Neural crest cell (in vitro differentiated cells): ENCODE results near the gene PEPD. TPM values are rescaled to one million over a fixed set of nuclear protein-coding genes. Genes with fewer than 3 reads are reported as not detected.

Source experiments
- DNase-seq: peaks from one replicate; pipeline ENCODE4 v3.0.0; 2021; ENCODE audit warnings: low read depth, mixed read lengths, low spot score
- H3K27ac Mint-ChIP-seq: one replicate; pipeline ENCODE4 v1.8.0; 2021; ENCODE audit warnings: mild to moderate bottlenecking, mixed read lengths; ENCODE audit not compliant: unreplicated experiment
- H3K27me3 Mint-ChIP-seq: 2 replicates; pipeline ENCODE4 v1.8.0; 2021; ENCODE audit warnings: low read depth, mild to moderate bottlenecking, mixed read lengths
- H3K36me3 Mint-ChIP-seq: 2 replicates; pipeline ENCODE4 v1.8.0; 2021; ENCODE audit warnings: low read depth, mild to moderate bottlenecking, mixed read lengths
- H3K4me1 Mint-ChIP-seq: 2 replicates; pipeline ENCODE4 v1.8.0; 2021; ENCODE audit warnings: mixed read lengths
- H3K4me3 Mint-ChIP-seq: one replicate; pipeline ENCODE4 v1.8.0; 2021; ENCODE audit warnings: mild to moderate bottlenecking, mixed read lengths
- H3K9me3 Mint-ChIP-seq: 2 replicates; pipeline ENCODE4 v1.8.0; 2021; ENCODE audit warnings: mixed read lengths
- CTCF ChIP-seq: fragments of 200-600 bp; sonication (generic); conservative IDR thresholded peaks from 2 replicates; pipeline ENCODE4 v1.5.0; 2021; ENCODE audit warnings: antibody characterized with exemption, mild to moderate bottlenecking
- total RNA-seq: library from RNA; stranded (reverse); gene quantifications from 2 replicates; pipeline ENCODE4 v1.2.1, GENCODE V29; 2021

PEPD gene
- total RNA-seq, 1 donor from 2014 or later: 39.0 TPM

GRCh38 chr19:33505823-33506222 is 15.8 kb downstream of the PEPD start:
- Mint-ChIP-seq H3K27me3 (no peaks in the 10 kb centered on the region), H3K27ac (peak overlapping the region; percentile 86), H3K4me3 (no peak overlapping the region), H3K36me3 (no peaks in the 10 kb centered on the region), H3K4me1 (peaks cover 19% of the 10 kb centered on the region), H3K9me3 (no peaks in the 10 kb centered on the region)
- no peak for DNase-seq
- TF ChIP-seq CTCF: no peak

- H3K4me1 Mint-ChIP-seq: peaks cover 19% of the 10 kb centered on the region
- DNase-seq: no peak
- no peak overlapping the region for H3K4me3 Mint-ChIP-seq
- H3K27ac Mint-ChIP-seq: no peak overlapping the region
- no peaks in the 10 kb centered on the region for H3K36me3 Mint-ChIP-seq
- TF ChIP-seq CTCF: no peak
- H3K27me3 Mint-ChIP-seq: no peaks in the 10 kb centered on the region
- H3K9me3 Mint-ChIP-seq: no peaks in the 10 kb centered on the region
Observed at GRCh38 chr19:33505148-33505547, 16.4 kb downstream of the PEPD start.

GRCh38 chr19:33504058-33504444 is 17.5 kb downstream of the PEPD start:
- Mint-ChIP-seq H3K4me3 (no peak overlapping the region), H3K9me3 (no peaks in the 10 kb centered on the region), H3K36me3 (no peaks in the 10 kb centered on the region), H3K27me3 (no peaks in the 10 kb centered on the region), H3K4me1 (peaks cover 19% of the 10 kb centered on the region), H3K27ac (peak overlapping the region; percentile 72)
- no peak for TF ChIP-seq CTCF
- no peak for DNase-seq

GRCh38 chr19:33503433-33504057 is 18.0 kb downstream of the PEPD start:
- peak; percentile 18 for DNase-seq
- Mint-ChIP-seq H3K4me1 (peaks cover 19% of the 10 kb centered on the region), H3K9me3 (no peaks in the 10 kb centered on the region), H3K27ac (peak overlapping the region; percentile 85), H3K27me3 (no peaks in the 10 kb centered on the region), H3K36me3 (no peaks in the 10 kb centered on the region), H3K4me3 (peak overlapping the region; percentile 35)
- no peak for TF ChIP-seq CTCF

- peak overlapping the region; percentile 35 for H3K4me3 Mint-ChIP-seq
- H3K27ac Mint-ChIP-seq: peak overlapping the region; percentile 85
- peaks cover 19% of the 10 kb centered on the region for H3K4me1 Mint-ChIP-seq
- TF ChIP-seq CTCF: no peak
- H3K27me3 Mint-ChIP-seq: no peaks in the 10 kb centered on the region
- no peak for DNase-seq
- H3K36me3 Mint-ChIP-seq: no peaks in the 10 kb centered on the region
- H3K9me3 Mint-ChIP-seq: no peaks in the 10 kb centered on the region
Observed at GRCh38 chr19:33503030-33503429, 18.6 kb downstream of the PEPD start.

- peaks cover 19% of the 10 kb centered on the region for H3K4me1 Mint-ChIP-seq
- H3K4me3 Mint-ChIP-seq: no peak overlapping the region
- DNase-seq: no peak
- H3K27me3 Mint-ChIP-seq: no peaks in the 10 kb centered on the region
- TF ChIP-seq CTCF: no peak
- H3K36me3 Mint-ChIP-seq: no peaks in the 10 kb centered on the region
- H3K9me3 Mint-ChIP-seq: no peaks in the 10 kb centered on the region
- no peak overlapping the region for H3K27ac Mint-ChIP-seq
Observed at GRCh38 chr19:33502521-33502920, 19.1 kb downstream of the PEPD start.
